GM18870 (cell line): ENCODE results near the gene DSE.

ENCODE experiments used
- ATAC-seq: cut with Tn5 transposase; IDR thresholded peaks from one replicate; pipeline ENCODE4 v1.9.1; 2021; ENCODE audit warnings: moderate library complexity; ENCODE audit not compliant: unreplicated experiment

DSE gene

GRCh38 chr6:116385921-116386320 lies 15.2 kb downstream of the DSE start:
- ATAC-seq, result no peak

- no peak for ATAC-seq
Observed at GRCh38 chr6:116386581-116387299, 16.0 kb downstream of the DSE start.

- peak; percentile 67 for ATAC-seq
Observed at GRCh38 chr6:116387374-116387773, 16.6 kb downstream of the DSE start.

- ATAC-seq, result no peak
Observed at GRCh38 chr6:116388924-116389323, 18.2 kb downstream of the DSE start.

GRCh38 chr6:116389357-116389756 lies 18.6 kb downstream of the DSE start:
- ATAC-seq, result no peak

DNA sequence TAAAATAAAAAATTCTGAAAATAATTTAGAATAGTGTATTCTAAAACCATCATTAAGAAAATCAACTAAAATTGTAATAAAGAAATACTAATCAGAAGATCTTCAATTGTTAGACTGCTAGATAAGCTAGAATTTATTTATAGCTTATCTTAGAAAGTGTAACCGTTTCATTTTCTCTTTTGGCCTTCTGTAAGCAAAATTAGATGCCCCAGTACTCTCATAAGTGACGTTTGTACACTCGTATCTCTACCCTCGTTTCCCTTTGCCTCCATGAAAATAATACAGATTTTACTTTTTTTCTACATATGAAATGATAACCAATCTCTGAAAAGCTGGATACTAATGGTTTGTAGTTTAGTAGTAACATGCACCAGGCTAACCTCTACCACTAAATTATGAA lies 19.8 kb downstream of the DSE start:
- ATAC-seq, result peak; percentile 24

- ATAC-seq, result no peak
Observed at GRCh38 chr6:116392132-116393013, 21.6 kb downstream of the DSE start.

- ATAC-seq, result no peak
Observed at GRCh38 chr6:116393430-116393829, 22.7 kb downstream of the DSE start.

GRCh38 chr6:116395647-116396046 lies 24.9 kb downstream of the DSE start:
- peak; percentile 39 for ATAC-seq

GRCh38 chr6:116396441-116396840 lies 25.7 kb downstream of the DSE start:
- no peak for ATAC-seq

DNA sequence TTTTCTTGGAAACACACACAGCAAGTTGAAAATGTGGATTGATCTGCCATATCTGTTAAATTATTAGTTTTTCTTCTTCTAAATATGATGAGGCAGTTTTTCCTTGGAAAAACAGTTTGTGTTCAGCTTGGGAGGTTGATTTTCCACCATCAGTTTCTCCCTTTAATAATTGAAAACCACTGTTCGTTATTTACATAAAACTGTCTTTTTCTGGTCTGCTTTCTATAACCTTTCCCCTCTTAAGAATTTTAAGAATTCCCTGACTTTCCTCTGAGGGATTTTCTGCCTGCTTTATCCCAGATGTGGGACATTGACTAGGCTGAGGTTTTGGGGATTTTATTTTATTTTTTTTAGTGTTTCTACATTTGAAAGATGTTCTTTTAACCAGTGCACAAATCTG lies 27.2 kb downstream of the DSE start:
- no peak for ATAC-seq

GRCh38 chr6:116398316-116399010 lies 27.7 kb downstream of the DSE start:
- no peak for ATAC-seq

GRCh38 chr6:116399287-116399686 lies 28.5 kb downstream of the DSE start:
- ATAC-seq, result no peak

- ATAC-seq, result no peak
Observed at GRCh38 chr6:116400328-116400727, 29.6 kb downstream of the DSE start.

DNA sequence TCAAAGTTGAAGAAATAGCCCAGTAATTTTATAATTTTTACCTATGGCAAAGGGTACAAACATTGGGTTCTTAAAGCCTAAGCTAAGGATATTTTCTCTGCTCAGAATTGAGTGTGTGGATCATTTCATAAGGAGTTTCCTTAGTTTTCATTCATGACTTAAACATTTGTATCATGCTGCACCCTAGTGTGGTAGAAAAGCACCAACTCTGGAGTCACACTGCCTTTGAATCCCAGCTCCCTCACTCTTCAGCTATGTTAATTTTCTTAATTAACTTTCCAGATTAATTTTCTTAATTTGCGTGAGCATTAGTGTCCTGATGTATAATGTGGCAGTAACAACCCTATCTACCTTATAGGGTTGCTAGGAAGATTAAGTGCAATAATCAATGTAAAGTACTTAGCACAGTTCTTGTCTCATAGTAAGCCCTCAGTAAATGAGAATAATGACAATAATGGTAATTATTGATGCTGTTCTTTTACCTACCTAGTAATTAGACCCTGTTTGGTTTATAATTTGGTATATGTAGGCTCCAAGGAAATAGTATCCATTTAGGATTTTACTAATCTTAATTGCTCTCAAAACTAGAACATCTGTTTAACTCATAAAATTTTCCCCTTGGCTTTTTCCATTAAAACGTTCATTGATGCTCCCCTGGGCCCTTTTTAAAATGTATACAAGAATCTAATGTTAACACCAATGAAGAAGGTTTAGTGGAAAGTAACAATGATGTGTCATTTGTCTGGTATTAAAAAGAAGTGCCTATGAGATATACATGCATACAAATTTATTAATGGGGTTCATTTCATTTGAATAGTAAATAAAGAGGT lies 31.6 kb downstream of the DSE start:
- no peak for ATAC-seq

GRCh38 chr6:116403205-116403604 lies 32.5 kb downstream of the DSE start:
- no peak for ATAC-seq

GRCh38 chr6:116404696-116405095 lies 33.9 kb downstream of the DSE start:
- no peak for ATAC-seq

DNA sequence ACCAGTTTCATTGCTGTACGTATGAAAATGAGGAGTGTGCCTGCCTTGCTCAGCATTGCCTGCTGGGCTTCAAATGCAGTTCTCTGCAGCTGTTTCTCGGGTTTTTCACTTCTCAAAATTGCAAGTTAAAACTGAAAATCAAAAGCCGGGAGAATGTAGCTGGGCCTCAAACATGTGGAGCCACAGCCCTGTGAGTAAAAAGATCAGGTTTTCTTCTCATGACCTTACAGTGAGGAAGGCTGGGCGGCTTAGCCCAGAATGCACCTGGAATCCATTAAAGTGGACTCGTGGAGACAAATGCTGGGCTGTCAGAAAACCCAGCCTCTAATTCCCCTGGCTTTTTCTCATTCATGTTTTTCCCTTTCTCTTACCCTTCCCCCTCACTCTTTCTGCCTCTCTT lies 34.4 kb downstream of the DSE start:
- peak; percentile 61 for ATAC-seq

DNA sequence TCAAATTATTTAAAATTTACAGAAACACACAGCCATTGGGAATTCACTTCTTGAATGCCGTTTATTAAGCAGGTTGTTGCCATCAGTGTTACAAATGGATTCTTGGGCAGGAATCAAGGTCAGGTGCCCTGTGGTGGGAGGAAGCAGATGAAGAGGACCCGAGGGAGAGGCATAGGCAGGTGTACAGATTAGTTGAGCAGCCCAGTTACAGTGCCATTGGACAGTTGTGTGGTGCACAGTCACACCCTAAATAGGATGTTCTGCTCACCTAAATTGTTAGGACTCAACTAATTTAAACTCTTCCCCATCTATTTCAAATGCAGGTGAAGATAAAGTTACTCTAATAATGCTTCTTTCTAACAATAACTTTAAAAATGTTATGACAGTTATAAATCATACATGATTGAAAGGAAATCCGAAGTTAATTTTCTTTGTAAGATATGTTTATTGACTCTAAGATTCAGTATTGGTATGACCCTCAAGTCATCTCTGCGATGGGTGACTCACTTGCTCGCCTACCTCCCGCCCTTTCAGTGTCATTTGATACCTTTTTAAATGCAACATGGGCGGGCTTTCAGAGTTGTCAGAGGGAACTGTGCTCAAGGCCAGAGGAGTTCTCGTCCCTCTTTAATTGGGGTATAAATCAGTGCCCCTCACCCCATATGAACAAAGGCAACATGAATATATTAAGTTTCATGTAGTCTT lies 35.1 kb downstream of the DSE start:
- no peak for ATAC-seq

DNA sequence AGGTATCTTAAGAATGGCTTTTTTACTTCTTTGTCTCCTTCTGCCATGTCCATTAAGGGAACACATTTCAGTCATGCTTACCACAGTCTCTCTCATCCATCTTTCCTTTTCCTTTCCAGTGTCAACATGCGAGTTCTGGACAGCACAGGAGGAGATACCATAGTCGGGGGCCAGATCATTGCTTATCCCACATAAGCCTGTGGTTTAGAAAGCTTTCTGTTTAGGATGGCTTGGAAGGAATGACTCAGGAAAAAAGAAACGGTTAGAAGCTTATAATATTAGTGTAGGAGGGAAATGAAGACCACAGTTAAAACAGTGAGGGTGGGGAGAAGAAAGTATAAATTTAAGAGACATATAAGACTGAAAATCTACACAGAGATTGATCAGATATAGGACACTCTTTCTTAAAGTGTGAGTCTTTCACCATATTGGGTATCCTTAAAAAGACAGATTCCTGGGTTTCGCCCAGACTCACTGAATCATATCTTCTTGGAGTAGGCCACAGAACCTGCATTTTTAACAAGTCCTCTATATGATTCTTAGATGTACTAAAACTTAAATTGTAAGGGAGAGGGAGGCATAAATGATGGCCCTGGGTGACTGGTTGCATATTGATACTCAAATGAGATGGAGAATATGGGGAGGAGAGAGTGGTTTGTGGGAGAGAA lies 36.1 kb downstream of the DSE start:
- ATAC-seq, result no peak
